Stimulated activated CD8-positive, alpha-beta memory T cell treated with anti-CD3 and anti-CD28 coated beads, Interleukin-15, amount 100 ng/mL, for 4 hours (primary cell): ENCODE results near the gene LRRC8C.
"Not testable (repeated sequence)": the region's sequence is repeated elsewhere in the genome, so short reads cannot be mapped to it uniquely, and the experiment has no call there.

Experiments
- DNase-seq, 2 donors: peaks; one replicate each; pipeline ENCODE4 v3.0.0-alpha.2; 2020; ENCODE audit warnings: low read depth in 2 of 2

LRRC8C gene

DNA sequence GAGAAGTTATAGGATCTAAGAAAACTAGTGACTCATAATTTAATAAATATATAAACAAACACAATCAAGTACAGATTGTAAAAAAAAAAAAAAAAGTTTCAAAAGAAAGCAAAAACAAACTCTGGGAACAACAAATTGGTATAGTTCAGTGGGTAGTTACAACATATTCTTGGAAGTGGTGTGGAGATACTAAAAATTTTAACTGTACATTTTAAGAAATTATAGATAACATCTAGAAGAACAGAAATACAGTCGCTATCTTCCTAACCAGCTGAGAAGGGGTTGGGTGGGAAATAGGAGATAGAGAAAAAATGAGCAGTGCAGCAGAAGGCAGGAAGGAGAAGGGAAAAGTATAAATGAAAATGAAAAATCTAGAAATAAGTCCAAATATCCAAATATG is 70.5 kb downstream of the LRRC8C start:
- no peak for DNase-seq

DNA sequence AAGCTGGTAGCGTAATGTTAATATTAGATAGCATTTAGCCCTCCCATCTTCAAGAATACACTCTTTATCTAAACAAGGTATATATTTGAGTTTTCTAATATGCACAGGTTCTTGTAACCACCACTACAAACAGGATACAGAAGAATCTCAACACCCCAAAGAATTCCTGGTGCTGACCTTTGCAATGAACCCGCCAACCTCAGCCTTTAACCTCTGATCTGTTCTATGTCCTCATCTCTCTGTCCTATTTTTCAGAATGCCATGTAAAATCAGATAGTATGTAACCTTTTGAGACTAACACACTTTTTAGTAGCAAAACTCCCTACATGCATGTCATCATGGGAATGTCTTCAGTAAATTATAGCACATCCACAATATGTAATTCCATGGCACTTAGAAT is 71.1 kb downstream of the LRRC8C start:
- no peak for DNase-seq

DNA sequence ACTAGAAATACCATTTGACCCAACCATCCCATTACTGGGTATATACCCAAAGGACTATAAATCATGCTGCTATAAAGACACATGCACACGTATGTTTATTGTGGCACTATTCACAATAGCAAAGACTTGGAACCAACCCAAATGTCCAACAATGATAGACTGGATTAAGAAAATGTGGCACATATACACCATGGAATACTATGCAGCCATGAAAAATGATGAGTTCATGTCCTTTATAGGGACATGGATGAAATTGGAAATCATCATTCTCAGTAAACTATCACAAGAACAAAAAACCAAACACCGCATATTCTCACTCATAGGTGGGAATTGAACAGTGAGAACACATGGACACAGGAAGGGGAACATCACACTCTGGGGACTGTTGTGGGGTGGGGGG is 72.0 kb downstream of the LRRC8C start:
- DNase-seq, result not testable (repeated sequence)

DNA sequence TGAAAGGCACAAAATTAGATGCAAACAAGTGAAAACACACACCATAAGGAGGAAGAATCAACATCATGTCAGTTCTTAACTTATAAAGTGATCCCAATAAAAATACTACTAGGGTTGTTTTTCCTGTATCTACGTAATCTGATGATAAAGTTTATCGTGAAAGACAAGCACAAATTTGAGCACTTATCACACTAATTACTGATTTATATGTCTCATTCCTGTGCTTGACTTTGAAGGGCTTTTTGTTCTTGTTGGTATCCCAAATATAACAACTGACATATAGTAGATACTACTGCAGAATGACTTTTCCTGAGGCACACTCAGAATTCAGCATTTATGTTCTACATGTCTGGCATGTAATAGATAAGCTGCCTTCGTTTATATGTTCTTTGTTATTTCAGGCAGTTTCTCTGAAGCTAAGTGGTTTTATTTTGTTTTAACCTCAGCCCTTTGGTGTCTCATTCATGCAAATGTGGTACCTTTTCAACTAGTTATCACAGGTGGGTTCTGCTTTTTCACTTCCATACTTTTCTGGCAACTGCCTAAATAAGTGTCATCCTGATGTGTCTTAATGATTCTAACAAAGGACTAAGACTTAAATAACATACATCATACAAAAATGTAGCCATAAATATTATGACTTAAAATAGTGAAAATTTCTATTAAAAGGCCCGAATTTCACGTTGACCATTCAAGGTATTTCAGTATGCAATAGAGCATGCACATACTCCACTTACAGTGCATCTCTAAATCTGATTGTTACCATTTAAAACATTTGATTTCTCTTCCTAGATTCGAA is 73.2 kb downstream of the LRRC8C start:
- DNase-seq, result no peak

DNA sequence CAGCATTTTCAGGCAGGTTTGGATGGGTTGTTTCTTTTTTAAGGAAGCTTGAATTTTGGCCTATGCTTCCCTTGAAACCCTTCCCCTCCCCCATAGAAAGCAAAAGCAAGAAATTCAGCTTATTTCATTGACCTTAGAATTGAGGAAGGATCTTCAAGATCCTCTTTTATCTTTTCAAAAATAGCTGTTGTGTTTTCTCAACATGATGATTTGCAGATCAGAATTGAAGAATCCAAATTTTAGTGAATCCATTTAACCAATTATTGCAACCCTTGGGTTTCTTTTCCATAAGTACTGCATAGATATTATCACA is 73.7 kb downstream of the LRRC8C start:
- DNase-seq, result no peak

DNA sequence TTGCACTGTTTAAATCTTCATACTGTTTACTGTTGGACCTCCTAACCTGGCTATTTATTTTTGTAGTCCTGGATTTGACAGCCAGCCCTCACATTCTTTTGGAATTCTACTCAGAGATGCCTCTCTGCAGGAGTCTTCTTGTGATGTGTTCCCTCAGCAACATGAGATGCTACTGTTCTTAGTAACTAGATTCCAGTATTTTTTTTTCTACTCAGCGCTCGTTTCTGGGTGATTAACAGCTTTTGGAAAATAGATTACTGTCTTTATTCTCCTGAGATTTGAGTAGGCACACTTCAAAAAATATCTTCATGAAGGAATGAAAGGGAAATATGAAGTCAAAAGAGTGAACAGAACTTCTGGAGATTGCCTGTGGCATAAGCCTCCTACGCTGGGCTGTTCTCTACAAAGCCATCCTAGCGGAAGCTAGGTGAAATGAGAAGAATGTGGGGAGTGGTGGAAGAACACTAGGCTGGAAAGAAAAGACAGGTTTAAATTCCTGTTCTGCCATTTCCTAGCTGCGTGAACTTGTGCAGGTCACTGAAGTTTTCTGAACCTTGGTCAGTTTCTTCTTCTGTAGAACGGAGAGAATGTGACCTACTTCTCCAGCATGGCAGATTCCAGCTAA is 75.9 kb downstream of the LRRC8C start:
- no peak for DNase-seq

DNA sequence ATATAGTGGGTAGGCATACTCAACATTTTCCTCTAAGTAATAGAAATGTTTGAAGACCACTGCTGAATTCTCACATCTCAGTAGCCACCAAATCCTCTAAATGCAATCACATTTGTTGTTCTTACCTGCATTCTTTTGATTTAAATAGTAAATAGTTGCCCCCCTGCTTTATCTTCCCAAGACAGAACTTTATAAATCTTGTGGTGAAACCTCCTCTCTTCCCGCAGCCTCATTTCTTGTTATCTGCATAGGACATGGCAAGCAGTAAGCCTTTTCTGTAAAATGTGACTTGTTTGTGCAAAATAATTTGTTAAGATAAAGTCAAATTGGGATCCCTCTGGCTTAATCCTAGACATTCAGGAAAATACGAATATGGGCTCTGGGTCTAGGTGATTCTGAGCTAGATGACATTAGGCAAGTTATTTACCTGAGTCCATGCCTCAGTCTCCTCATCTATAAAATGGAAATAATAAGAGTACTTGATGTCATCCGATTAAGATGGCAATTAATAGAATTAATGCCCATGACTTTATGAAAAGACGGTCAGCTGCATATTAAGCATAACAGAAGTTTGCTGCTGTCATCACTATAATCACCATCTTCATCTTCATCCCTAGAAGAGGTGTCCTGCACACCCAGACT is 77.7 kb downstream of the LRRC8C start:
- no peak for DNase-seq

DNA sequence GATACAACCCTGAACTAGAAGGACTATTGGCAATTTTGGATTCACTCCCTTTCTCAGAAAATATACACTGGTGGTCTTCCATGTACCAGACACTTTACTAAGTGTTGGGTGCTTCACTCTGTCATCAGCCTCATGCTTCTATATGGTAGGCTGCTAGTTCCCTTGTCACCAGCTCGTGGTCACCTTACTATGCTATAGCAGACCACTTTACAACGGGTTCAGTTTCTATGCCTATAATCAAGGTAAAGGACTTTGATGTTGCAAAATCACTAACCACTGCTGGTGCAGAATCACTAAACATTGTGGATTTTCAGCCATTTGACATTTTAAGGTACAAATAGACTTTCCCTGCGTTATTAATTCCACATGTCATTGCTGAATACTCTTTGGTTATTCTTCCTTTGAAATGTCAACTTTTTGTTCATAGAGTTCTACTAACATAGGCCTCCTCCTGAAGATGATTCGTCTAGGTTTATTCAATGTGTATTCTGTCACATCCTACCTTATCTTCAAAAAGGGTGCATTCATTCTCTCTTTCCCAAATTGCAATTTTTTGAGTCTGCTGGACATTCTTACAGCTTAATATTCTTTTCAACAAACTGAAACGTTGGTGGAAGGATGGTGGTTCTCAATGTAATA is 78.3 kb downstream of the LRRC8C start:
- no peak for DNase-seq

DNA sequence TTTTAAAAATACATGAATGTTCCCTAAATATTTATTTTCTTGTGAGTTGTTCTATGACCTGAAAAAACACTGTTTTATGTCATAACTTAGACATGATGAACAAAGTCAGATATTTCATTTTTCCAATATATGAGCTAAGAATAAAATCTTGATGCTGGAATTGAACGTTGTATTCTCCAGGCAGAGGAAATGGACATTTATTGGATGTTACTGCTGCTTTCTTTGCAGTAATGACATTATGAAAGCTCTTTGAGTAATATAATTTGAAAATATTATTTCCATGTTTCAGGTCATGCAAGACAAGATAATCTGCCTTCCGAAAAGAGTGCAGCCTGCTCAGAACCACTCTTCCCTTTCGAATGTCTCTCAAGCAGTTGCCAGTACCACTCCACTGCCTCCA is 79.5 kb downstream of the LRRC8C start:
- no peak for DNase-seq

DNA sequence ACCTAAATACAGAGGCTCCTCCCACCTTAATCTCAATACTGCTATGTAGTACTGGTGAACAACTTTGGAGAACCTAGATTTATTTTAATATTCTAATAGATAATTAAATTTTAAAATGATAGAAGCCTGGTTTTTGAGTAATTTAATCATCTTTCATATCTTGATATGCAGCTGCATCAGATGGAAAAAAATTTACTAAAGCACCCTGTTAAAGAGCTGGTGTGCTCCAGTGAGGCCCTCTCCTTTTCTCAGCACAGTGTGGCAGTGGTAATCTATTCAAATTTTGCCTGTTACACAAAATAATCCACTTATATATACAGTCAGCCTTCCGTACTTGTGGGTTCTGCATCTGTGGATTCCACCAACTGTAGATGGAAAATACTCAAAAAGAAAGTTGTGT is 82.8 kb downstream of the LRRC8C start:
- DNase-seq, result no peak

DNA sequence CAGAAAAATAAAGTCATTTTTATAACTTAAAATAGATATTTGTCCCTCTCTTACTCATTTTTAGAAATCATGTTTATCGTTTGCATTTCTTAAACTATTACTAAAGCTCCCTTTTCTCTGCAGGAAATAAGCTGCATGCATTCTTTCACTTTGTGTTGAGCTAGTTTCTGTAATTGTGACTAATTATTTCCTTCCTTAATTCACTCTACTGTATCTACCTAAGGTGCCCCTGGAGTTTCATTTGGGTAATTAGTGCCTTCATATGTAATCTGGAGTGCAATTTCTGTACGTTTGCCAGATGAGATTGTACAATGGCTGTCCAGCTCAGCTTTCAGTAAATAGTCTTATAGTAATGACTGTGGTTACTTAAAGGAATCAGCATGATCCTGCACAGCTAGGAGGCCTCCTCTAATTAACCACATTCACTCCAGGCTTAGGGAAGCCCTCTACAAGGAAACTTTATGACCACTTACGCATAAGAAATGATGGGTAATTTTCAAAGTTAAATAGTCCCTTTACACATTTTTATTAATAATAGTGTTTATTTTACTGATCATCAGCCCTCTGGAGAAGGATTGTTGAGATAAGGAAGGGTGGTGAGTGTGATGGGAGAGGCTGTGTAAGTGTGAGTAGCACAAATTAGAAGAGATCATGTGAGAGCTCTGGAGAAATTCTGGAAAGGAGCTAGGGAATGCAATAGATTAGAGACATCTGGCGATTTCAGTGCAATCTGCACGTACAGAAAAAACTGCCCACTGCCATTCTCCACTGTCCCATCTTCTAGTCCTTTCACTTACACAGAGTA is 86.8 kb downstream of the LRRC8C start:
- DNase-seq, result no peak

DNA sequence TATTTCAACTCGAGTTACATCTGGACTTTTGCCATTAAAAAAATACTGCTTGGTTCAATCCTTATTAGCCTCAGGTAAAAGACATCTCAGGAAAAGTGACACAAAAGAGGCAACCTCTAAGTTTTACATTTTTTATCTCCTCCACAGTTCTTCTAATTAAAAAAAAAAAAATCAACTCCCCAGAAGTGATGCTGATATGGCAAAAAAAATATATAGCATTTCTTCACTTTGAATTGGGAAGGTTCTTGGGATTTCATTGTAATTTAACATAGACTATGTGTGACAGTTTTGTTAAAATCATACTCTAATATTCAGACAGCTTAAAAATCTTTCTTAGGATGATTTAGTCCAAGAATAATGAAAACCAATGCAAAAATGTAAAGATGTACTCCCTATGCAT is 87.9 kb downstream of the LRRC8C start:
- DNase-seq, result no peak

DNA sequence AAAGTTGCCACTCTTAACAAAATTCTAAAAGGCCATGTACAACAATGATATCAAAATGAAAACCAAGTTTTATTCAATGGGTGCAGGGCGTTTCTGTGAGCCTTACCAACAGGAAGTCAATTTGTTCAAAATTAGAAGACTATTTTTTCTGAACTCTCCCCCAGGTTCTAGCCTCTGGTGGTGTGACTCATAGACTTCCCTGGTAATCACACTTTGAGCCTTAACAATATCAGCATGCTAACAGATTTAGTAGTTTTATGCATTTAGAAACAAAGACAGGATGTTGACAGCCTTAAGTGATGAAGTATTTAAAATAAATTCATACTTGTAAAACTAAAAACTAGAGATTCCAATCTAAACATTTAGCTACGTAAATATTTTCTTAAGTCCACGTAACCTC is 88.4 kb downstream of the LRRC8C start:
- peak in 1 of 2 donors; percentile 22 for DNase-seq

DNA sequence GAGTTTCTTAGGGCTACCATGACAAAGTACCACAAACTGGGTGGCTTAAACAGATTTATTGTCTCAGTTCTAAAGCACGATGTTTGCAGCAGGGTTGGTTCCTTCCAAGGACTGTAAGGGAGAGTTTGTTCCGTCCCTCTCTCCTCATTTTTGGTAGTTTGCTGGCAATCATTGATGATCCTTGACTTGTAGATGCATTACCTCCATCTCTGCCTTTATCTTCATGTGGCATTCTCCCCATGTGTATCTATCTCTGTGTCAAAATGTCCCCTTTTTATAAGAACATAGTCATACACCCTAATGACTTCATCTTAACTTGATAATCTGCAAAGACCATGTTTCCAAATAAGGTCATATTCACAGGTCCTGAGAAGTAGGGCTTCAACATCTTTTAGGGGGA is 90.2 kb downstream of the LRRC8C start:
- no peak for DNase-seq

DNA sequence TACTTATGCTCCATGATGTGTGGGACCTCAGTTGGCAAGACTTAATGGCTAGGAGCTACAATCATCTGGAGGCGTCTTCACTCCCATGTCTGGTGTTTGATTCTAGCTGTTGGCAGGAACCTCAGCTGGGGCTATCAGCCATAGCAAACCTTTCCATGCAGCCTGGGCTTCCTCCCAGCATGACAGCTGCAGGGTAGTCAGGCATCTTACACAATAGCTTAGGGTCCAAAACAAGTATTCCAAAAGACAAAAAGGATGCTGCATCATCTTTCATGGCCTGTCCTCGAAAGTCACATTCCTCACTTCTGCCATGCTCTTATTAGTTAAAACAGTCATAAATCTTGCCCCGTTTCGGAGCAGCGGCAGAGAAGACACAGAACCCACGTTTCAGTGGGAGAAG is 90.9 kb downstream of the LRRC8C start:
- no peak for DNase-seq

DNA sequence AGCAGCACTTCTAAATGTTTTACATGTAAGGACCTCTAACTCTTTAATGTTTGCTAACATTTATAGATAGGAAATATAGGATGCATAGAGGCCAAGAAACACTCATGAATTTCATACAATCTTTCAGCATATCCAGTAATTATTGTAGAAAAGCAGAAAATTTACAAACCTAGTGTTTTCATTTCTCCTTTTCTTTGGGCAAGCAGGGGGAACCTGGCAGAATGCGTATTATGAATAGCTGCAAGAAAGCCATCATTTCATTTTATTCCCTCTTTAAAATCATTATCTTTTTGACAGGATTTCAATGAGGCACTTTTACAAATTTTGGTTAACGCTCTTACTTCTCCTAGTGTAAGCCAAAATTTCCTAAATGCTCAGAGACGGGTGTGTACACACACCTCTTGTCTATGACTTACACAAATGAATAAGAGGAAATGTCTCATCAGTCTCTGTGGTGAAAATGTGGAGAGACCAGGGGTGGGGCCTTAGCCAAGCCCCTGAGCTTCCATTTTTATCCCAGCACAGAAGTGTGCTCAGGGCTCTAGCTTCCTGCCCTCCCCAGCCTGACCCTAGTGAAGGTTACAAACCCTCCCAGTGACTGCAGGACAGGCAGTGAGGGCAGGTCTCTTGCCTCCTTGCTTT is 91.6 kb downstream of the LRRC8C start:
- DNase-seq, result peak; percentile 22 to 44

DNA sequence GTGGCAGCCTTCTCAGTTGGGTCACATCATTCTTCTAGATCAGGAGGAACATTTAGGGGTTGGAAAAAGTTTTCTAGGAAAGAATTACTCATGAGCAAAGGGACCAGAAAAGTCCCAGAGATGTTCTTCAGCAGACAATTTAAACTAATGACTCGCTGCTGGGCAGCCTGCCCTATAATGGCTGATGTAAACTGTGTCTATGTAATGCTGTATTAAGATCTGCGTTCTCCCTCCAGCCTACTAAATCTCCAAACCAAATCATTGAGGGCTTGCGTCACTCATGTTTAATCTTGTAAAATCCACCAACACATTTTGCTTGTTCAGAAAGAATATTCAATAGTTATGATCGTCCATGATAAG is 92.1 kb downstream of the LRRC8C start:
- peak in 1 of 2 donors; percentile 25 for DNase-seq

DNA sequence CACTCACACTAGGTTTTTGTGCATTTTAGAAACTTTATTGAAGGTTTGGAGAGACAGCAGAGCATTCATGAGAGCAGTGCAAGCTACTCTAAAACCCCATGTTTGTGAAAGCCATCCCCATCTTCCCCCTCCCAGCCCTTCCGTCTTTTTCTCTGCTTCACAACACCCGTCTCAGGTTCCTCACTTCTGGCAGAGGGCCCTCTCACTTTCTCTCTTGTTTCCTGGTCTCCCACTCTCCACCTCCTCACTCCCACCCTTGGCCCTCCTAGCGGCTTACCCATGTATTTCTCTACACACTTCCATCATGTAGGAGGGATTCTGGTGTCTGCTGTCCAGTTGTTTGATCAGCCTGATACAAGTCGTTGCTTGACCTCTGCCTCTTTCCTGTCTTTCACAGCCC is 92.7 kb downstream of the LRRC8C start:
- DNase-seq, result no peak

DNA sequence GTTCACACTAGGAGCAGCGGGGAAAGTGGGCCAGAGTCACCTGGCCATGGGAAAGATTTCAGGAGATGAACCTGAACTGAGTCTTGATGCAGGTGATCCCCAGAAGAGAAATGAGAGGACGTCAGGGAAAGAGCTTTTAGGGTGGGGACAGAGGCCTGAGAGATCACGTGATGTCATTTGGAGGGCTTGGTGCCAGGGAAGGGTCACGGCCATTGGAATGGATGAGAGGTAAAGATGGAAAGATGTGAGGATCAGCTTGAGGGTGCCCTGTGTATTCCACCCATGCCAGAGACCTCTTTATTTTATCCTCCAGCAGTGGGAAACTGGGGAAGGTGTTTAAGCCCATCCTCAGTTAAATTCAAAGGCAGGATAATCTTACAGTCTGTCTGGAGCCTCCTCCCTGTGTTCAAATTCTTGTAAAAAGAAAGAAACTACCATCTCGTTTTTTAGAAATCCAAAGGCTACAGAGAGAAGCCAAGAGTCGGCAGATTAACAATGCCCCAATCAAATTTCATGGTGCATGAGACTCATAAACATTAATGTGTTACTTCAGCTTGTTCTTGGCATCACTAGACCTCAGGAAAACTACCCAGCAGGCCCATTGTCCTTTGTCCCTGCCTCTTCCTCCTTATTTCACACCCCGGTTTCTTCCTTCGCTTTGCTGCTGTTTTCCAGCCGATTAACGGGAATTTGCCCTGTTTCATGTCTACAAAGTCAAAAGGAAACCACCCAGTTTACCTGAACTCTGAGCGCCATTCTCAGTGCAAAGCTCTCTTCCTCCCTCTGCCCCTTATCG is 94.8 kb downstream of the LRRC8C start:
- DNase-seq, result no peak

DNA sequence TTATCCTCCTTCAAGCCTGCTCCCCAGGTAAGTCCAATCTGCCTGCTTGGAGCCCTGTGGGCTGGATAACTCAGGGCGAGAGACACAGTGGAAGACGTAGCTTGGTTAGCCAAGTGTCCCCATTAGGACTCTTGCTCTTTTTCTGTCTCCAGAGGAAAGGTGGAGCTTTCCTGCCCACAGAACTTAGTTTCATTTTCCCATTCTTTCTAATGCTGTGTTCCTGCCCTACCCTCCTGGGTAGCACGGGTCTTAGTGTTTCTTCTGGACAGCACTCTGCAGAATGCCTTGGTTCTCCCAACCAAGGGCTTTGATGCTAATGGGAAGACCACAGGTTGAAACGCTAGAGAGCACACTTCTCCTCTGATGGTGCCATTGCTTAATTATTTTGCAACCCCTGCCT is 95.5 kb downstream of the LRRC8C start:
- no peak for DNase-seq

DNA sequence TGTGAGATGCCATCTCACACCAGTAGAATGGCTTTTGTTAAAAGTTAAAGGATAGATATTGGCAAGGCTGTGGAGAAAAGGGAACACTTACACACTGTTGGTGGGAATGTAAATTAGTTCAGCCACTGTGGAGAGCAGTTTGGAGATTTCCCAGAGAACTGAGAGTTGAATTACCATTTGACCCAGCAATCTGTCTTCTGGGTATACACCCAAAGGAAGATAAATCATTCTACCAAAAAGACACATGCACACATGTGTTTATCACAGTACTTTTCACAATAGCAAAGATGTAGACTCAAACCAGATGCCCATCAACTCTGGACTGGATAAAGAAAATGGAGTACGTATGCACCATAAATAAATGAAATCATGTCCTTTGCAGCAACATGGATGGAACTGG is 99.3 kb downstream of the LRRC8C start:
- no peak for DNase-seq
